AG09309 (cell line): ENCODE data around the gene NBPF3.
"Not testable (repeated sequence)": the region's sequence is repeated elsewhere in the genome, so short reads cannot be mapped to it uniquely, and the experiment has no call there.

Source experiments
- DNase-seq: peaks from one replicate; pipeline ENCODE4 v3.0.0-alpha.2; 2010; ENCODE audit warnings: low read depth
- H3K4me3 ChIP-seq: 2 replicates; pipeline ENCODE4 v1.5.1; 2011; ENCODE audit warnings: mild to moderate bottlenecking, low read depth, low read length, moderate library complexity; ENCODE audit not compliant: control insufficient read depth
- TF ChIP-seq, protein P1 (sequence below): IDR thresholded peaks from 2 replicates; pipeline ENCODE4 v1.5.1; 2011; ENCODE audit warnings: mild to moderate bottlenecking, low read depth, low read length, inconsistent platforms; ENCODE audit not compliant: insufficient read depth, control insufficient read depth; ENCODE audit errors: missing control alignments

Gene NBPF3

GRCh38 chr1:21435646-21436487, 4.1 kb upstream of the NBPF3 start:
- no peak for DNase-seq
- TF ChIP-seq, protein P1, sequence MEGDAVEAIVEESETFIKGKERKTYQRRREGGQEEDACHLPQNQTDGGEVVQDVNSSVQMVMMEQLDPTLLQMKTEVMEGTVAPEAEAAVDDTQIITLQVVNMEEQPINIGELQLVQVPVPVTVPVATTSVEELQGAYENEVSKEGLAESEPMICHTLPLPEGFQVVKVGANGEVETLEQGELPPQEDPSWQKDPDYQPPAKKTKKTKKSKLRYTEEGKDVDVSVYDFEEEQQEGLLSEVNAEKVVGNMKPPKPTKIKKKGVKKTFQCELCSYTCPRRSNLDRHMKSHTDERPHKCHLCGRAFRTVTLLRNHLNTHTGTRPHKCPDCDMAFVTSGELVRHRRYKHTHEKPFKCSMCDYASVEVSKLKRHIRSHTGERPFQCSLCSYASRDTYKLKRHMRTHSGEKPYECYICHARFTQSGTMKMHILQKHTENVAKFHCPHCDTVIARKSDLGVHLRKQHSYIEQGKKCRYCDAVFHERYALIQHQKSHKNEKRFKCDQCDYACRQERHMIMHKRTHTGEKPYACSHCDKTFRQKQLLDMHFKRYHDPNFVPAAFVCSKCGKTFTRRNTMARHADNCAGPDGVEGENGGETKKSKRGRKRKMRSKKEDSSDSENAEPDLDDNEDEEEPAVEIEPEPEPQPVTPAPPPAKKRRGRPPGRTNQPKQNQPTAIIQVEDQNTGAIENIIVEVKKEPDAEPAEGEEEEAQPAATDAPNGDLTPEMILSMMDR, result no peak
- H3K4me3 ChIP-seq, result no peak overlapping the region

DNA sequence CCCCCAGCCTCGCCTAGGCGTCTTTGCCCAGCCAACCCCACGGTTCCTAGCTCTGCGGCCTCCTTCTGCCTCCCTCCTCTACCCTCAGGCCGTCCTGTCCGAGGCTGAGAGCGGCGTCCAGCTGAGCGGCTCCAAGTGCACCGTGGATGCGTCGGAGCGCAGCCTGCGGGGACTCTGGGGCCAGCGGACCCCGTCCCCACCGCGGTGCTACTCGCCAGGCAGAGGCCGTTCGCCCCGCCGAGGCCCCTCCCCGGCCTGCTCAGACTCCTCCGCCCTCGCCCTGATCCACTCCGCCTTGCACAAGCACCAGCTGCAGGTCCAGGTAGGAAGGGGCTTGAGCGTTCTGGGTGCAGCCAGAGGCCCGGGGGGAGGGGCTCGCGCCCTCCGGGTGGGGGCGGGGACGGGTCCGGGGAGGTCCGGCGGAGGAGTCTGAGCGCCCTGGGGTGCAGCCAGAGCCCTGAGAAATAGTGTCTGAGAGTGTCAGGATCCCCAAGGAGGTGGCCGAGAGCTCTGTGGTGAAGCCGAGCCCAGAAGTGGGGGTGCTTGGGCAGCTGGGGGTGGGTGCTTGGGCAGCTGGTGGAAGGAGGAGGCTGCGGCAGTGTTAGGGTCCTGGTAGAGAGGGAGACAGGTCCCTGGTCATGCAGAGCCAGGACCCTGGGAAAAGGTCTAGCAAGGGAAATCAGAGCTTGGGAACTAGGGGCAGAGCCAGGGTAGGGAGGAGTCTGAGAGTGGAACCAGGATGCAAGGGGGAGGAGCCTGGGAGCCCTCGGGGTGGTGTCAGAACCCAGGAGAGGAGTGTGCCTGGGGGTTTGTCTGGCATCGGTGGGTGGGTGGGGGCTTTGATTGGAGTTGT, 3.2 kb upstream of the NBPF3 start:
- H3K4me3 ChIP-seq, result peak overlapping the region; percentile 10
- no peak for DNase-seq
- TF ChIP-seq, protein P1, result no peak

GRCh38 chr1:21437341-21437640, 2.6 kb upstream of the NBPF3 start:
- TF ChIP-seq, protein P1, result no peak
- H3K4me3 ChIP-seq, result no peak overlapping the region
- DNase-seq, result no peak

- H3K4me3 ChIP-seq, DNase-seq: not testable (repeated sequence)
These were observed 1.2 kb upstream of the NBPF3 start for GRCh38 chr1:21438646-21439312.

GRCh38 chr1:21439345-21439720, 604 bp upstream of the NBPF3 start:
- DNase-seq, result no peak
- TF ChIP-seq, protein P1, result no peak
- H3K4me3 ChIP-seq, result peak overlapping the region; percentile 69

DNA sequence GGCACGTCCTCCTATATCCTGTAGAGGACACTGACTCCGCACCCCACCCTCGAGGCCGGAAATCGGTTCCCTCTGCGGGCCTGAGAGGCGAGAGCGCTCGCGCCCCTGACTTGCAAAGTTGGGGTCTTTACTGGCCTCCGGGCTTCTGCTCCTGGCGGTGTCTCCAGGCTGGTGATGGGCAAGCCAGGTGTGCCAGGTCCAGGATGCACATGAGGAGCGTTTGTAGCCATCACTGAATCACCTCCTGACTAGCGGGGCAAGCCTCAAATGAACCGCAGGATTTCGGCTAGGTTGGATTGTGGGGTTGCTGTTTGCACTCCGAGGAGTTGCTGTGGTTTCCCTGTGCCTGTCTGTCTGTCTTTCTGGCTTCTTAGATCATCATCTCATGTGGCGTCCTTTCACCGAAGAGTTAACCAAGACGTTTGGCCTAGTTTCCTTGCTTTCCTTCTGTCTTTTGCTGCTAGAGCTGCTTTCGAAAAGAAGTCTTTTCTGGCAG, 741 bp downstream of the NBPF3 start:
- peak overlapping the region; percentile 69 for H3K4me3 ChIP-seq
- not testable (repeated sequence) for DNase-seq

DNA sequence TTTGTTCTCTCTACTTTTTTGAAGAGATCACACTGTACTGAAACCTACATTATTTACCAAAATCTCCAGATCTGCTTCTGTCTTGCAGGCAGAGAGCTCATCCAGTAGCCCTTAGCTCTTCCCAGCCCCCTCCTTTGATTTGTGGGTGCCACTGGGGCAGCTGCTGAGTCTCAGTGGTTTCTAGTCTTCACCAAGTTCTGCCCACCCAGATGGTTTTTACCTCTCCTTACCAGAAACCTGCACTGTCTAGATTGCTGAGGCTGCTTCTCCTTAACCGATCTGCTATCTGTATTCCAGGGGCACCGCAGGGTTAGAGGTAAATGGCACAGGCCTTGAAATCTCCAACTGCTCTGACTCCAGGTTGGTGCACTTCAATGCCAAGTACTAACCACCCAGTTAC, 6.7 kb downstream of the NBPF3 start:
- H3K4me3 ChIP-seq, DNase-seq: not testable (repeated sequence)

- TF ChIP-seq, protein P1, result no peak
- no peak for DNase-seq
- H3K4me3 ChIP-seq, result no peak overlapping the region
These were observed 7.4 kb downstream of the NBPF3 start for GRCh38 chr1:21447311-21447710.
